Measurements from ENCODE around the gene LIMS2. TPM values are rescaled to one million over a fixed set of nuclear protein-coding genes. Genes with fewer than 3 reads are reported as not detected.

The LIMS2 gene
- total RNA-seq, 1 donor = 14.8 TPM

DNA sequence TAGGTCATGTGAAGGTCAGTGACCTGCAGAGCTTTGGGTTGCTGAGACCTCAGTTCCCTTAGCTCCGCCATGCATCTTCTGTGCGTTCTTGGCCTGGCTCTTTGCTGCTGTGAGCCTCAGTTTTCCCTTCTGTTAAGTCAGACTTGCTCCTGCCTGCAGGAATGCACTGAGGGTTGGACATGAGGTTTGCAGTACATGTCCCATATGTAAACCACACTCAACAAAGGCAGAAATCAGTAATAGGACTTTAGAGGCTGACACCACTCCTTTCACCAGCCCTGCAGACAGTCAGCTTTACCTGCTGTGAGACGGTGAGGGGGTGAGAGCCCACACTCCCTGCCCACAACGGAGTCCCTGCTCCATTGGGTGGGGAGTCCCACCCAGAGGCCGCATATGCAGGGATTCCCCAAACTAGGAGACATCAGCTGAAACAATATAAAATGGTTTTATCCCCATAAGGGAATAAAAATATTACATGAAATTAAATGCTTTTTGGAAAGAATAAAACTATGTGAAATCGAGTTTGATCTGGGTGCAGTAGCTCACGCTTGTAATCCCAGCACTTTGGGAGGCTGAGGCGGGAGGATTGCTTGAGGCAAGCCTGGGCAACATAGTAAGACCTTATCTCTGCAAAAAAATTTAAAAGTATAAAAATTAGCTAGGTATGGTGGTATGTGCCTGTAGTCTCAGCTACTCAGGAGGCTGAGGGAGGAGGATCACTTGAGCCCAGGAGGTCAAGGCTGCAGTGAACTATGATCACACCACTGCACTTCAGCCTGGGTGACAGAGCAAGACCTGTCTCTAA is 84.7 kb downstream of the LIMS2 start:
- Histone ChIP-seq H3K27ac (ENCODE audit: low read depth, low read length) (no peak overlapping the region), H3K36me3 (ENCODE audit: insufficient read depth, low read length) (no peaks in the 10 kb centered on the region), H3K4me1 (ENCODE audit: insufficient read depth, low read length) (no peaks in the 10 kb centered on the region), H3K4me3 (ENCODE audit: insufficient read depth, low read length) (no peak overlapping the region), H3K4me2 (ENCODE audit: insufficient read depth, low read length) (no peak overlapping the region), H3K9me3 (ENCODE audit: low read depth, low read length) (no peaks in the 10 kb centered on the region), H3K27me3 (ENCODE audit: insufficient read depth, low read length) (no peaks in the 10 kb centered on the region), H3K79me2 (ENCODE audit: insufficient read depth, low read length) (no peaks in the 10 kb centered on the region), H4K20me1 (ENCODE audit: insufficient read depth, low read length) (no peaks in the 10 kb centered on the region), H2AFZ (ENCODE audit: low read length) (no peak overlapping the region)
- no peak for TF ChIP-seq CTCF (IDR thresholded peaks at IDR 0.05; ENCODE audit: extremely low read depth, low read depth, low read length)
- DNase-seq (ENCODE audit: insufficient read length, low spot score, missing footprints) = peak; percentile 57

DNA sequence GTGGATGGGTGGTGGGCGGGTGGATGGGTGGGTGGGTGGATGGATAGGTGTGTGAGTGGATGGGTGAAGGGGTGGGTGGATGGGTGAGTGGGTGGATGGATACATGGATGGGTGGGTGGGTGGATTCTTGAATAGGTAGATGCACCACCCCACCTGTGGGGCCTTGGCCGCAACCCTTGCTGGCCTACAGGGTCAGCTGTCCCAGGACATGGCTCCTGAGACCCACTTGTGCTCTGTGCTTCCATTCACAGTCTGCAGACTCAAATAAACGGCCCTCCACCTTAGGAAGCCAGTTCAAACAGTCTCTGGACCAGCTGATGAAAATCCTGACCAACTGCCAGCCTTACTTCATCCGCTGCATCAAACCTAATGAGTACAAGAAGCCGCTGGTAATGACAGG is 85.5 kb downstream of the LIMS2 start:
- Histone ChIP-seq H3K27me3 (ENCODE audit: insufficient read depth, low read length) (no peaks in the 10 kb centered on the region), H3K9me3 (ENCODE audit: low read depth, low read length) (no peaks in the 10 kb centered on the region), H3K36me3 (ENCODE audit: insufficient read depth, low read length) (no peaks in the 10 kb centered on the region), H3K4me2 (ENCODE audit: insufficient read depth, low read length) (no peak overlapping the region), H3K4me1 (ENCODE audit: insufficient read depth, low read length) (no peaks in the 10 kb centered on the region), H2AFZ (ENCODE audit: low read length) (no peak overlapping the region), H3K4me3 (ENCODE audit: insufficient read depth, low read length) (no peak overlapping the region), H4K20me1 (ENCODE audit: insufficient read depth, low read length) (no peaks in the 10 kb centered on the region), H3K27ac (ENCODE audit: low read depth, low read length) (no peak overlapping the region), H3K79me2 (ENCODE audit: insufficient read depth, low read length) (no peaks in the 10 kb centered on the region)
- no peak for TF ChIP-seq CTCF (IDR thresholded peaks at IDR 0.05; ENCODE audit: extremely low read depth, low read depth, low read length)
- DNase-seq (ENCODE audit: insufficient read length, low spot score, missing footprints) = peak; percentile 46

- H4K20me1 ChIP-seq (ENCODE audit: insufficient read depth, low read length) = no peaks in the 10 kb centered on the region
- no peaks in the 10 kb centered on the region for H3K27me3 ChIP-seq (ENCODE audit: insufficient read depth, low read length)
- DNase-seq (ENCODE audit: insufficient read length, low spot score, missing footprints) = peak; percentile 17
- H3K4me3 ChIP-seq (ENCODE audit: insufficient read depth, low read length) = no peak overlapping the region
- H3K36me3 ChIP-seq (ENCODE audit: insufficient read depth, low read length) = no peaks in the 10 kb centered on the region
- no peak overlapping the region for H3K27ac ChIP-seq (ENCODE audit: low read depth, low read length)
- H3K79me2 ChIP-seq (ENCODE audit: insufficient read depth, low read length) = no peaks in the 10 kb centered on the region
- no peaks in the 10 kb centered on the region for H3K9me3 ChIP-seq (ENCODE audit: low read depth, low read length)
- no peak overlapping the region for H2AFZ ChIP-seq (ENCODE audit: low read length)
- H3K4me2 ChIP-seq (ENCODE audit: insufficient read depth, low read length) = no peak overlapping the region
- no peaks in the 10 kb centered on the region for H3K4me1 ChIP-seq (ENCODE audit: insufficient read depth, low read length)
- TF ChIP-seq CTCF (IDR thresholded peaks at IDR 0.05; ENCODE audit: extremely low read depth, low read depth, low read length) = no peak
These were observed 86.0 kb downstream of the LIMS2 start for GRCh38 chr2:127589358-127589757.

Other genes starting within 250 kb of the LIMS2 start
- 28.3 and 36.6 TPM in 2 replicates for gene IWS1, start 149.0 kb downstream of the LIMS2 start, total RNA-seq
- gene MYO7B, start 139.8 kb downstream of the LIMS2 start, total RNA-seq = under 0.01 TPM in 2 replicates
- not detected in 2 replicates for gene GPR17, start 29.4 kb downstream of the LIMS2 start, total RNA-seq
- gene SFT2D3, start 26.0 kb upstream of the LIMS2 start, total RNA-seq = 5.8 and 6.5 TPM in 2 replicates
- 25.7 and 29.8 TPM in 2 replicates for gene WDR33, start 135.6 kb upstream of the LIMS2 start, total RNA-seq
- 13.0 and 15.9 TPM in 2 replicates for gene POLR2D, start 182.6 kb upstream of the LIMS2 start, total RNA-seq
- gene AMMECR1L, start 210.4 kb upstream of the LIMS2 start, total RNA-seq = 15.0 and 15.6 TPM in 2 replicates